Measurements from ENCODE around the gene MAPK12. TPM values are rescaled to one million over a fixed set of nuclear protein-coding genes. Genes with fewer than 3 reads are reported as not detected.

Gene MAPK12
- total and polyA plus RNA-seq, 2 of the 8 experiments (the other 6 are each of a cell fraction or from before 2014, with no cell fraction given): 17.3 to 20.3 TPM

- TF ChIP-seq HDAC6 (IDR thresholded peaks at IDR 0.05; ENCODE audit: low read depth, low read length) (no peak), SIX5 (IDR thresholded peaks at IDR 0.05; ENCODE audit: low read depth, low read length) (no peak), EP300 (IDR thresholded peaks at IDR 0.05; ENCODE audit: borderline replicate concordance in 1 of 2, low read depth in 2 of 2, low read length in 2 of 2) (no peak)
These were observed 21.1 kb upstream of the MAPK12 start (continued) for GRCh38 chr22:50282361-50283155.

Data from H1 (cell line).